OCI-M2 (cell line): ENCODE results near the gene OBI1.
A peak's percentile ranks its signal among the peaks of the same experiment; 100 is the strongest.

ENCODE experiments used
- DNase-seq: peaks from one replicate; lab custom pipeline; 2025; ENCODE audit not compliant: unreplicated experiment; lab: John Stamatoyannopoulos, UW

The OBI1 gene

GRCh38 chr13:78604782-78605611 lies 54.0 kb downstream of the OBI1 start:
- DNase-seq, result no peak

GRCh38 chr13:78603240-78603957 lies 55.6 kb downstream of the OBI1 start, which contains the start of gene POU4F1:
TSS of gene POU4F1 (minus strand) at chr13:78603552. CDS start at chr13:78603326, 226 bp downstream.
- no peak for DNase-seq

- no peak for DNase-seq
These were observed 56.3 kb downstream of the OBI1 start for GRCh38 chr13:78602561-78603239.

GRCh38 chr13:78601874-78602560 lies 56.9 kb downstream of the OBI1 start:
- DNase-seq, result no peak

- DNase-seq, result no peak
These were observed 57.7 kb downstream of the OBI1 start for GRCh38 chr13:78601124-78601873.

GRCh38 chr13:78600280-78600883 lies 58.6 kb downstream of the OBI1 start:
- DNase-seq, result no peak

- DNase-seq, result no peak
These were observed 59.2 kb downstream of the OBI1 start for GRCh38 chr13:78599645-78600279.

GRCh38 chr13:78598966-78599644 lies 59.9 kb downstream of the OBI1 start:
- DNase-seq, result no peak

- no peak for DNase-seq
These were observed 60.7 kb downstream of the OBI1 start for GRCh38 chr13:78598116-78598781.

GRCh38 chr13:78597602-78597932 lies 61.4 kb downstream of the OBI1 start:
- DNase-seq, result no peak

- no peak for DNase-seq
These were observed 62.0 kb downstream of the OBI1 start for GRCh38 chr13:78596736-78597601.

- no peak for DNase-seq
These were observed 62.6 kb downstream of the OBI1 start for GRCh38 chr13:78596399-78596735.

- peak; percentile 24 for DNase-seq
These were observed 63.2 kb downstream of the OBI1 start for GRCh38 chr13:78595495-78596398.

- no peak for DNase-seq
These were observed 64.4 kb downstream of the OBI1 start for GRCh38 chr13:78594456-78594975.

- DNase-seq, result no peak
These were observed 65.1 kb downstream of the OBI1 start for GRCh38 chr13:78593652-78594455.

GRCh38 chr13:78593129-78593528 lies 65.8 kb downstream of the OBI1 start:
- DNase-seq, result no peak
